OCI-LY7 (cell line): ENCODE measurements around the gene RAPGEF5.

Source experiments
- CTCF ChIP-seq: fragments of 200-600 bp; sonication (generic); conservative IDR thresholded peaks from 2 replicates; pipeline ENCODE4 v1.5.1; 2014; ENCODE audit warnings: mild to moderate bottlenecking, antibody characterized with exemption, low read length, moderate library complexity, mixed read lengths
- EZH2phosphoT487 ChIP-seq: fragments of 200-600 bp; sonication (generic); IDR thresholded peaks from 2 replicates; pipeline ENCODE4 v1.6.1; 2018; ENCODE audit warnings: low read depth, borderline replicate concordance, mild to moderate bottlenecking, mixed run types, antibody characterized with exemption, low read length, moderate library complexity, mixed read lengths

DNA sequence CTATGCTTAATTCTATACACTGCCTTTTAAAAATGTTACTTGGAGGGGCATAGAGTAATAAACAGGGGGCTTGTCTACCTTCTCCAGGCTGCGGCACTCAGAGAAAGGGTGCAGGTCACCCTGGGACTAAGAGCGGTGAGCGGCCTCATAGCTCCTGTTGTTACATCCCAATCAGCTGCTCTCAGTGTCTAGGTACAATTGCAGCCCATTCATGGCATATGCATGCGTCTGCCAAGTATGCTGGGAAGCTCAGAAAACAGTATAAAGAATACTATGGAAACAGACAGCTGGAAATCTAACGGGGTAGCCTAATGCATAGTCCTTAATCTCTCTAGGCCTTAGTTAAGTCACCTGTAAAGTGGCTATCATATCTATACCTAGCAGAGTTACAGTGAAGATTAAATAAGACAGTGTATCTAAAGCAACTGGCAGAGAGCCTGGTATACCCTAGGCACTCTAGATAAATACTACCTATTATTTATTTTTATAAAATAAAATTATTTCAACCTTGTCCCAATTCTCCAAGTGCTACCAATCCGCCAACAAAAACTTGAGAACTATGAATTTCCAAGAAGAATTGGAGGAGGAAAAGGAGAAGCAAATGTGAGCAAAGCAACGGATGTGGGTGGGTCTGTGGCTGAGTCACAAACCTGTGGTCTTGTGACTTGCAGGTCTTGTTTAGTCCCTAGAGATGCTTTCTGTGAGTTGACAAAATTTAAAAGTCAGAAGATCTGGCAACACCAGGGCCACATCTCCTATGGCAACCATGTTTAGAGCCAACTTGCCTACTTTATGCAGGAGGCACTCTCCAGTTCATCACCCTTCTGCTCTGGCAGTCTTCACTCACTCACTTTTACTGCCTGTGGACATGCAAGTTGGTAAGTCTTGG lies 183.0 kb downstream of the RAPGEF5 start:
- TF ChIP-seq CTCF, result no peak
- no peak for TF ChIP-seq EZH2phosphoT487
